Activated naive CD4-positive, alpha-beta T cell treated with anti-CD3 and anti-CD28 coated beads for 36 hours (primary cell): ENCODE data around the gene GABBR2. TPM values are rescaled to one million over a fixed set of nuclear protein-coding genes. Genes with fewer than 3 reads are reported as not detected.
"Not testable (repeated sequence)": the region's sequence is repeated elsewhere in the genome, so short reads cannot be mapped to it uniquely, and the experiment has no call there.

Experiments
- CTCF ChIA-PET: fragments of 350-600 bp; sonication (Branson Sonifier 250); formaldehyde crosslinking; loops from one replicate; lab custom pipeline; 2021; ENCODE audit warnings: antibody characterized with exemption; lab: Charles Lee
- DNase-seq: peaks from one replicate; pipeline ENCODE4 v3.0.0-alpha.2; 2020
- H3K27ac Mint-ChIP-seq: one replicate; pipeline ENCODE4 v1.8.0; 2021; ENCODE audit warnings: mild to moderate bottlenecking, mixed read lengths
- H3K27me3 Mint-ChIP-seq: one replicate; pipeline ENCODE4 v1.8.0; 2021; ENCODE audit warnings: low read depth, mixed read lengths
- H3K36me3 Mint-ChIP-seq: one replicate; pipeline ENCODE4 v1.8.0; 2021; ENCODE audit warnings: low read depth, mixed read lengths
- H3K4me1 Mint-ChIP-seq: one replicate; pipeline ENCODE4 v1.8.0; 2021; ENCODE audit warnings: low read depth, mixed read lengths
- H3K4me3 Mint-ChIP-seq: one replicate; pipeline ENCODE4 v1.8.0; 2021; ENCODE audit warnings: mild to moderate bottlenecking, moderate library complexity, mixed read lengths
- H3K9me3 Mint-ChIP-seq: one replicate; pipeline ENCODE4 v1.8.0; 2021; ENCODE audit warnings: mixed read lengths
- intact Hi-C: fragments of 100-400 bp; cut with micrococcal nuclease; formaldehyde crosslinking; loops from one replicate; pipeline ENCODE4 v1.15.1; 2023
- total RNA-seq, 2 experiments: library from RNA; stranded (reverse); gene quantifications; one replicate each; pipeline ENCODE4 v1.2.3, GENCODE V29; 2021

Gene GABBR2
- total RNA-seq, 2 experiments from 2014 or later: not detected

- Mint-ChIP-seq H3K9me3 (no peaks in the 10 kb centered on the region), H3K4me1 (no peaks in the 10 kb centered on the region), H3K27me3 (peaks cover 3% of the 10 kb centered on the region), H3K27ac (no peak overlapping the region), H3K4me3 (no peak overlapping the region), H3K36me3 (no peaks in the 10 kb centered on the region)
- CTCF ChIA-PET: interaction anchor here (0.5 to 1.4 kb wide), 2 partner anchors 84 to 376 kb away, joined by 3 read pairs; no protein-coding TSS in a partner anchor
- no peak for DNase-seq
- intact Hi-C loops: no loop called here
These were observed 16.8 kb downstream of the GABBR2 start for GRCh38 chr9:98691890-98692289.

GRCh38 chr9:98690686-98691085, 18.0 kb downstream of the GABBR2 start:
- no peak overlapping the region for H3K27ac Mint-ChIP-seq
- DNase-seq: no peak
- CTCF ChIA-PET: no interaction called here
- intact Hi-C loops: no loop called here
- no peak overlapping the region for H3K4me3 Mint-ChIP-seq
- no peaks in the 10 kb centered on the region for H3K27me3 Mint-ChIP-seq
- H3K9me3 Mint-ChIP-seq: no peaks in the 10 kb centered on the region
- no peaks in the 10 kb centered on the region for H3K4me1 Mint-ChIP-seq
- no peaks in the 10 kb centered on the region for H3K36me3 Mint-ChIP-seq

DNA sequence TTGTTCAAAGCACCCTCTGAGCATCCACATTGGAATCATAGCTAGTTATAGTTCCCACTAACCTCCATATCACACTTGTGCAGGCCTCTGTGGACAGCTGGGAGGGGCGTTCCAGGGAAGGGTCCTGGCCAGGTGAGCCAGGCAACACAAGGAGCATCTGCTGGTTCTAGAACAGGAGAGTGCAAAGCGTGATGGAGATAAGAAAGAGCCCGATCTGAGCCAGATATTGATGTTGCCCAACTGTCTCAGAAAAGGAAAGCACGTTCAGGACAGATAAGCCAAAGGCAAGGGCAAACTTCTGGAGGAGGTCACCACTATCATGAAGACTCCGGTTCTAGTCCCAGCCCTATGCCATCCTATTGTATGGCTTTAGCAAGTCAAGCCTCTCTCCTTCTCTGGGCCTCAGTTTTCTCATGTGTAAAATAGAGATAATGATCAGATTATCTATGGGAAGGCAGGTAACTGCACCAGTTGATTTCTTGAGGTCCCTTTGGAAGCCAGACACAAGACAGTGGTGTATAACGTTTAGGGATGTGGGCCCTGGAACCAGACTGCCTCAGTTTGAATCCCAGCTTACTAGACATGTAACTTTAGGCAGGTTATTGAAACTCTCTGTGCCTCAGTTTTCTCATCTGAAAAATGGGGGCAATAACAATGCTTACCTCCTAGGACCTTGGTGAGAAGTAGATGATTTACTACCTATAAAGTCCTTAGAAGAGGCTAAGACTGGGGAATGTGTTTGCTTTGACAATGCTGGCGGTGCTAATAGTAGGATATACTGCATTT, 19.8 kb downstream of the GABBR2 start:
- intact Hi-C loops: no loop called here
- Mint-ChIP-seq H3K27ac (no peak overlapping the region), H3K4me3 (no peak overlapping the region), H3K36me3 (no peaks in the 10 kb centered on the region), H3K27me3 (no peaks in the 10 kb centered on the region), H3K4me1 (no peaks in the 10 kb centered on the region), H3K9me3 (no peaks in the 10 kb centered on the region)
- CTCF ChIA-PET: no interaction called here
- no peak for DNase-seq

GRCh38 chr9:98687911-98688310, 20.8 kb downstream of the GABBR2 start:
- Mint-ChIP-seq H3K27ac (no peak overlapping the region), H3K4me3 (no peak overlapping the region), H3K4me1 (no peaks in the 10 kb centered on the region), H3K9me3 (no peaks in the 10 kb centered on the region), H3K27me3 (no peaks in the 10 kb centered on the region), H3K36me3 (no peaks in the 10 kb centered on the region)
- no peak for DNase-seq
- CTCF ChIA-PET: interaction anchor here (1.0 kb wide), 1 partner anchor 88 kb away, joined by 3 read pairs; no protein-coding TSS in a partner anchor
- intact Hi-C loops: no loop called here

DNA sequence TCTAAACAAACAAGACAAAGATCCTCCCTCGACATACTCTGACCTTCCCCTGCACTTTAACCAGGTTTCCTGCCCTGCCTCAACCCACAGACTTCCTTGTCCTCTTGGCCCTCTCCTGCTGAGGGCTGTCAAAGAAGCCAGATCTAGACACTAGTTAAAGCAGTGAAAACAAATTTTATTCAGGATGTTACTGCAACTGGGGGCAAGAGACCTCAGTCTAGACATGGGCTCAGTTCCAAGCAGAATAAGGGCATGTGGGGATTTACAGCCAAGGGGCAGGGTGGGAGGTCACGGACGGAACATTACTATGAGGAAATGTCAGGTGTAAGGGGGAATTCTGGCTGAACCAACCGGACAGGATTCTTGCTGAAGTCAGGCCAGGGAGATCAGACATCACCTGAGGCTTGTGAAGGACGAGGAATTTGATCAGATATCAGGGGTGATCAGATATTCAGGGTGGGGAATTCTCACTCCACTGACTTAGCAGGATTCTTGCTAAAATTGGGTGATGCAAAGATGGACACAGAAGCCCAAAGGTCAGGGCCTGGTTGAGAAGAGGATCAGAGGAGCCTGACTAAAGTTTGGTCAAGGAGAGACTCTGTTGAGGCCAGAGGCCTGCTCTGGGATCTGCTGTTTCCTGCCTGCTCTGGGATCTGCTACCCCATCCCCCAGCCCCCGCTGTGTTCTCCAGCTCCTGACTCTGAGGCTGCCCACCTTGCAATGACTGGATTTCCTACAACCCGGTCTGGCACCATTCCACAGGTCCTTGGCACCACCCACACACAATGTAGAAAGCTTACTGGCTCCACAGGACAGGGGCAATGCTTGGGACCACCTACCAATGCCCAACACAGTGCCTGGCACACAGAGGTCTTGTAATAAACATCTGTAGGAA, 21.5 kb downstream of the GABBR2 start:
- CTCF ChIA-PET: interaction anchor here (1.0 kb wide), 1 partner anchor 89 kb away, joined by 3 read pairs; no protein-coding TSS in a partner anchor
- DNase-seq: no peak
- Mint-ChIP-seq H3K4me3 (no peak overlapping the region), H3K36me3 (no peaks in the 10 kb centered on the region), H3K4me1 (no peaks in the 10 kb centered on the region), H3K27me3 (no peaks in the 10 kb centered on the region), H3K9me3 (no peaks in the 10 kb centered on the region), H3K27ac (no peak overlapping the region)
- intact Hi-C loops: no loop called here

DNA sequence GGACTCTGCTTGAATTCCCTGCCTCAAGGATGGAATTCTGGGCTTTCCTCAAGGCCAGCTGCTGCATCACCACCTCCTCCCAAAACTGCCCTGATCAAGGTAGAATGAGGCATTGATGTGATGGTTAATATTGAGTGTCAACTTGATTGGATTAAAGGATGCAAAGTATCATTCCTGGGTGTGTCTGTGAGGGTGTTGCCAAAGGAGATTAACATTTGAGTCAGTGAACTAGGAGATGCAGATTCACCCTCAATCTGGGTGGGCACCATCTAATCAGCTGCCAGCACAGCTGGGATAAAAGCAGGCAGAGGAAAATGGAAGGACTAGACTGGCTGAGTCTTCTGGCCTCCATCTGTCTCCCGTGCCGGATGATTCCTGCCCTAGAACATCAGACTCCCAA, 23.9 kb downstream of the GABBR2 start:
- H3K36me3 Mint-ChIP-seq, H3K27me3 Mint-ChIP-seq, DNase-seq, H3K9me3 Mint-ChIP-seq, H3K4me1 Mint-ChIP-seq, H3K27ac Mint-ChIP-seq, intact Hi-C loops, H3K4me3 Mint-ChIP-seq: not testable (repeated sequence)
- CTCF ChIA-PET: interaction anchor here (0.6 to 1.5 kb wide), 2 partner anchors 20 to 610 kb away, joined by 3 to 5 read pairs; no protein-coding TSS in a partner anchor

GRCh38 chr9:98678244-98678842, 30.4 kb downstream of the GABBR2 start:
- intact Hi-C loops: no loop called here
- CTCF ChIA-PET: interaction anchor here (0.7 kb wide), 1 partner anchor 63 kb away, joined by 3 read pairs; no protein-coding TSS in a partner anchor
- no peak overlapping the region for H3K27ac Mint-ChIP-seq
- H3K4me3 Mint-ChIP-seq: no peak overlapping the region
- H3K27me3 Mint-ChIP-seq: peaks cover 23% of the 10 kb centered on the region
- peaks cover 2% of the 10 kb centered on the region for H3K9me3 Mint-ChIP-seq
- peak; percentile 31 for DNase-seq
- no peaks in the 10 kb centered on the region for H3K4me1 Mint-ChIP-seq
- peaks cover 2% of the 10 kb centered on the region for H3K36me3 Mint-ChIP-seq

GRCh38 chr9:98673681-98674080, 35.1 kb downstream of the GABBR2 start:
- Mint-ChIP-seq H3K9me3 (peaks cover 2% of the 10 kb centered on the region), H3K27ac (no peak overlapping the region), H3K27me3 (peaks cover 17% of the 10 kb centered on the region), H3K4me3 (no peak overlapping the region), H3K4me1 (no peaks in the 10 kb centered on the region), H3K36me3 (peaks cover 2% of the 10 kb centered on the region)
- intact Hi-C loops: no loop called here
- no peak for DNase-seq
- CTCF ChIA-PET: no interaction called here

GRCh38 chr9:98667005-98667640, 41.6 kb downstream of the GABBR2 start:
- intact Hi-C loops: no loop called here
- CTCF ChIA-PET: no interaction called here
- no peak overlapping the region for H3K4me3 Mint-ChIP-seq
- H3K4me1 Mint-ChIP-seq: no peaks in the 10 kb centered on the region
- no peaks in the 10 kb centered on the region for H3K36me3 Mint-ChIP-seq
- no peaks in the 10 kb centered on the region for H3K9me3 Mint-ChIP-seq
- DNase-seq: no peak
- peaks cover 5% of the 10 kb centered on the region for H3K27me3 Mint-ChIP-seq
- H3K27ac Mint-ChIP-seq: no peak overlapping the region

GRCh38 chr9:98665501-98665900, 43.2 kb downstream of the GABBR2 start:
- Mint-ChIP-seq H3K4me1 (no peaks in the 10 kb centered on the region), H3K4me3 (no peak overlapping the region), H3K27me3 (peaks cover 4% of the 10 kb centered on the region), H3K27ac (no peak overlapping the region), H3K9me3 (no peaks in the 10 kb centered on the region), H3K36me3 (no peaks in the 10 kb centered on the region)
- intact Hi-C loops: no loop called here
- DNase-seq: no peak
- CTCF ChIA-PET: no interaction called here

- Mint-ChIP-seq H3K4me1 (peaks cover 5% of the 10 kb centered on the region), H3K9me3 (no peaks in the 10 kb centered on the region), H3K27ac (no peak overlapping the region), H3K36me3 (no peaks in the 10 kb centered on the region), H3K4me3 (no peak overlapping the region), H3K27me3 (peaks cover 9% of the 10 kb centered on the region)
- no peak for DNase-seq
- CTCF ChIA-PET: no interaction called here
- intact Hi-C loops: no loop called here
These were observed 48.2 kb downstream of the GABBR2 start for GRCh38 chr9:98660541-98660940.

DNA sequence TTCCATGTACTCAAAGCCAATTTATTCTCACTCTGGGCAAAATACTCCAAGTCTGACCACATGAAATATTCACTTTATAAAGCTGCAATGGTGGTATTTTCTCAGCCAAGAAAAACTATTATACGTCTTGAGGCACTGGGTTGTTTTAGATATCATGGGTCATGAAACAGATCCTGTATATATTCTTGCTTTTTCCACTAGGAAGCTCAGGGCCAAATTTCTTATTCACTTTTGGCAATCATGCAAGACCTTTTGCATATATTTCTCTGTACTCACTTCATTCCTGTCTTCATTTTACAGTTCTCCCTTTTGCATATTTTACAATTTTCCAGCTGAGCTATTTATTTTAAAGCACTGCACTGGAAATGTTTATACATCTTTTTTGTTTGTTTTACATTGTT, 49.8 kb downstream of the GABBR2 start:
- H3K27me3 Mint-ChIP-seq: peaks cover 5% of the 10 kb centered on the region
- no peak overlapping the region for H3K4me3 Mint-ChIP-seq
- H3K27ac Mint-ChIP-seq: no peak overlapping the region
- H3K9me3 Mint-ChIP-seq: no peaks in the 10 kb centered on the region
- no peaks in the 10 kb centered on the region for H3K36me3 Mint-ChIP-seq
- CTCF ChIA-PET: interaction anchor here (0.6 kb wide), 1 partner anchor 99 kb away, joined by 3 read pairs; no protein-coding TSS in a partner anchor
- H3K4me1 Mint-ChIP-seq: peaks cover 5% of the 10 kb centered on the region
- no peak for DNase-seq
- intact Hi-C loops: no loop called here
